Ovary (tissue), 3 donors: Measurements from ENCODE around the gene FGFRL1.

ENCODE experiments used
- POLR2A ChIP-seq: fragments of 450-650 bp; IDR thresholded peaks from one replicate; pipeline ENCODE4 v1.6.1; 2017; ENCODE audit warnings: antibody characterized with exemption, mild to moderate bottlenecking, moderate library complexity
- TF ChIP-seq, protein P1 (sequence below), 3 donors: fragments of 450-650 bp in 2 of 3; fragments of 200-600 bp in 1 of 3; IDR thresholded peaks; one replicate each; pipeline versions ENCODE4 v1.5.1 to v1.8.0; 2016 to 2022; ENCODE audit warnings: antibody characterized with exemption in 3 of 3, mild to moderate bottlenecking in 1 of 3
- donor health status: DM: no; HTN: no; CAD: no.

GRCh38 chr4:978957-979701 is 32.3 kb upstream of the FGFRL1 start:
- TF ChIP-seq, protein P1, sequence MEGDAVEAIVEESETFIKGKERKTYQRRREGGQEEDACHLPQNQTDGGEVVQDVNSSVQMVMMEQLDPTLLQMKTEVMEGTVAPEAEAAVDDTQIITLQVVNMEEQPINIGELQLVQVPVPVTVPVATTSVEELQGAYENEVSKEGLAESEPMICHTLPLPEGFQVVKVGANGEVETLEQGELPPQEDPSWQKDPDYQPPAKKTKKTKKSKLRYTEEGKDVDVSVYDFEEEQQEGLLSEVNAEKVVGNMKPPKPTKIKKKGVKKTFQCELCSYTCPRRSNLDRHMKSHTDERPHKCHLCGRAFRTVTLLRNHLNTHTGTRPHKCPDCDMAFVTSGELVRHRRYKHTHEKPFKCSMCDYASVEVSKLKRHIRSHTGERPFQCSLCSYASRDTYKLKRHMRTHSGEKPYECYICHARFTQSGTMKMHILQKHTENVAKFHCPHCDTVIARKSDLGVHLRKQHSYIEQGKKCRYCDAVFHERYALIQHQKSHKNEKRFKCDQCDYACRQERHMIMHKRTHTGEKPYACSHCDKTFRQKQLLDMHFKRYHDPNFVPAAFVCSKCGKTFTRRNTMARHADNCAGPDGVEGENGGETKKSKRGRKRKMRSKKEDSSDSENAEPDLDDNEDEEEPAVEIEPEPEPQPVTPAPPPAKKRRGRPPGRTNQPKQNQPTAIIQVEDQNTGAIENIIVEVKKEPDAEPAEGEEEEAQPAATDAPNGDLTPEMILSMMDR (IDR thresholded peaks at IDR 0.05): no peak
- TF ChIP-seq POLR2A: no peak
